Left ventricle myocardium inferior (tissue), 1 donor: Measurements from ENCODE around the gene TMEM255B. TPM values are rescaled to one million over a fixed set of nuclear protein-coding genes. Genes with fewer than 3 reads are reported as not detected.

Experiments
- DNase-seq: peaks from one replicate; pipeline ENCODE4 v3.0.0-alpha.2; 2020
- H3K27ac ChIP-seq: fragments of 200-600 bp; replicated peaks from 2 replicates; pipeline ENCODE4 v1.8.0; 2021
- H3K27me3 ChIP-seq: fragments of 200-600 bp; 2 replicates; pipeline ENCODE4 v1.8.0; 2021; ENCODE audit warnings: low read depth
- H3K36me3 ChIP-seq: fragments of 200-600 bp; 2 replicates; pipeline ENCODE4 v1.8.0; 2021
- H3K4me1 ChIP-seq: fragments of 200-600 bp; 2 replicates; pipeline ENCODE4 v1.8.0; 2021
- H3K4me3 ChIP-seq: fragments of 200-600 bp; 2 replicates; pipeline ENCODE4 v1.8.0; 2021; ENCODE audit warnings: mild to moderate bottlenecking, moderate library complexity
- H3K9me3 ChIP-seq: fragments of 200-600 bp; replicated peaks from 2 replicates; pipeline ENCODE4 v1.8.0; 2021
- intact Hi-C: fragments of 100-400 bp; cut with micrococcal nuclease; formaldehyde crosslinking; loops from one replicate; pipeline ENCODE4 v1.11.0; 2022
- total RNA-seq: library from RNA; stranded (reverse); fragmentation: NEBNext Ultra II Directional; extraction: Animal tissue kit (Norgen Biotek cat#: 25700); gene quantifications from one replicate; pipeline ENCODE4 v1.2.1, GENCODE V29; 2021
- TF ChIP-seq, protein P1 (sequence below): fragments of 200-600 bp; IDR thresholded peaks from 2 replicates; pipeline ENCODE4 v1.8.0; 2021; ENCODE audit warnings: antibody characterized with exemption, mild to moderate bottlenecking, borderline replicate concordance
- donor health status: DM: no; HTN: yes; CAD: no; lungs with severe emphysema.

Gene TMEM255B
- total RNA-seq, 1 donor from 2014 or later: 7.7 TPM

GRCh38 chr13:113843864-113844556 is 85.0 kb downstream of the TMEM255B start:
- H3K27ac ChIP-seq: peak overlapping the region; percentile 71
- no peaks in the 10 kb centered on the region for H3K9me3 ChIP-seq
- no peak overlapping the region for H3K4me3 ChIP-seq
- intact Hi-C loops: no loop called here
- peak; percentile 13 for DNase-seq
- H3K4me1 ChIP-seq: peaks cover 94% of the 10 kb centered on the region
- H3K36me3 ChIP-seq: peaks cover 58% of the 10 kb centered on the region
- TF ChIP-seq, protein P1, sequence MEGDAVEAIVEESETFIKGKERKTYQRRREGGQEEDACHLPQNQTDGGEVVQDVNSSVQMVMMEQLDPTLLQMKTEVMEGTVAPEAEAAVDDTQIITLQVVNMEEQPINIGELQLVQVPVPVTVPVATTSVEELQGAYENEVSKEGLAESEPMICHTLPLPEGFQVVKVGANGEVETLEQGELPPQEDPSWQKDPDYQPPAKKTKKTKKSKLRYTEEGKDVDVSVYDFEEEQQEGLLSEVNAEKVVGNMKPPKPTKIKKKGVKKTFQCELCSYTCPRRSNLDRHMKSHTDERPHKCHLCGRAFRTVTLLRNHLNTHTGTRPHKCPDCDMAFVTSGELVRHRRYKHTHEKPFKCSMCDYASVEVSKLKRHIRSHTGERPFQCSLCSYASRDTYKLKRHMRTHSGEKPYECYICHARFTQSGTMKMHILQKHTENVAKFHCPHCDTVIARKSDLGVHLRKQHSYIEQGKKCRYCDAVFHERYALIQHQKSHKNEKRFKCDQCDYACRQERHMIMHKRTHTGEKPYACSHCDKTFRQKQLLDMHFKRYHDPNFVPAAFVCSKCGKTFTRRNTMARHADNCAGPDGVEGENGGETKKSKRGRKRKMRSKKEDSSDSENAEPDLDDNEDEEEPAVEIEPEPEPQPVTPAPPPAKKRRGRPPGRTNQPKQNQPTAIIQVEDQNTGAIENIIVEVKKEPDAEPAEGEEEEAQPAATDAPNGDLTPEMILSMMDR: no peak
- no peaks in the 10 kb centered on the region for H3K27me3 ChIP-seq

DNA sequence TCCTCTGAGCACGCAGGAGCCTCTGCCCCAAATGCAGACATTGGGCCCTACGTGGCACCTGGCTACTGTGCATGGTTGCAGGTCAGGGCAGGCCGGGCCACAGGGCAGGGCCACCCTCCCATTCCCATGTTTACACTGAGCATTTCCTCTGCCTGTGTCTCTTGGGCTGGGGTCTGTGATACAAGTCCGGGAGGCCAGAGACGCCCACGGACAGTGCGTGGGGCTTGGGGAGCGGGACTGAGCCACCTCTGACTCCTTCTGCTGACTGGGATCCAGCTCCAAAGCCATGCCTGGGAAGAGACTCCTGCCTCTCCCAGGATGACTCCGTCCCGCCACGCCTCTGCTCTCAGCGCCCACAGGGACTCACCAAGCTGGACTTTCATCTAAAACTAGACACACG is 86.0 kb downstream of the TMEM255B start:
- Histone ChIP-seq H3K4me1 (peaks cover 94% of the 10 kb centered on the region), H3K27ac (peak overlapping the region; percentile 15), H3K36me3 (peaks cover 52% of the 10 kb centered on the region), H3K9me3 (no peaks in the 10 kb centered on the region), H3K4me3 (no peak overlapping the region), H3K27me3 (no peaks in the 10 kb centered on the region)
- DNase-seq: peak; percentile 8
- TF ChIP-seq, protein P1: no peak
- intact Hi-C loops: no loop called here

- Histone ChIP-seq H3K36me3 (peaks cover 50% of the 10 kb centered on the region), H3K4me3 (no peak overlapping the region), H3K27me3 (no peaks in the 10 kb centered on the region), H3K4me1 (peaks cover 93% of the 10 kb centered on the region), H3K27ac (no peak overlapping the region), H3K9me3 (no peaks in the 10 kb centered on the region)
- TF ChIP-seq, protein P1: no peak
- no peak for DNase-seq
- intact Hi-C loops: no loop called here
Observed at GRCh38 chr13:113845723-113846635, 87.0 kb downstream of the TMEM255B start.

GRCh38 chr13:113846636-113847318 is 87.8 kb downstream of the TMEM255B start:
- no peak overlapping the region for H3K27ac ChIP-seq
- H3K4me1 ChIP-seq: peaks cover 96% of the 10 kb centered on the region
- no peak overlapping the region for H3K4me3 ChIP-seq
- H3K36me3 ChIP-seq: peaks cover 50% of the 10 kb centered on the region
- intact Hi-C loops: no loop called here
- TF ChIP-seq, protein P1: no peak
- no peaks in the 10 kb centered on the region for H3K27me3 ChIP-seq
- no peak for DNase-seq
- H3K9me3 ChIP-seq: no peaks in the 10 kb centered on the region

DNA sequence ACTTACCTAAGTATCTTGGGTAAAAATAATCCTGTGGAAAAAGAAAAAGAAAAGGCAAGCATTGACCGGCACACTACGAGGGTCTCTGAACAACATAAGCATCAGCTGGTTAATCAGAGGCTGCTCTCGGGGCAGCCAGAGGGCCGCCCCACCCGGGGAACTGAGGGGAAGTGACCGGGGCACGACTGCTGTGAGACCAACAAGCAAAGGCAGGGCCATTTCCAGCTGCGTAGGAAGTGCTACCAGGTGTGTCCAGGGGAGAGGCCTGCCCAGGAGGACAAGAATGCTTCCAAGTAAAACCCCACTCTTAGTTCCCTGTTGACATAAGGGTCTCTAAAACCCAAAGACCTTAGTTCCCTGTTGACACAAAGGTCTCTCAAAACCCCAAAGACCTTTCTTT is 89.0 kb downstream of the TMEM255B start:
- Histone ChIP-seq H3K27me3 (no peaks in the 10 kb centered on the region), H3K9me3 (no peaks in the 10 kb centered on the region), H3K36me3 (peaks cover 46% of the 10 kb centered on the region), H3K27ac (peak overlapping the region; percentile 29), H3K4me3 (no peak overlapping the region), H3K4me1 (peaks cover 97% of the 10 kb centered on the region)
- TF ChIP-seq, protein P1: no peak
- intact Hi-C loops: no loop called here
- DNase-seq: no peak
